Activated CD8-positive, alpha-beta T cell treated with anti-CD3 and anti-CD28 coated beads, Interleukin-2, amount 10 ng/mL, durations not matched to agents 7 days and 5 days (primary cell): ENCODE data around the gene ST3GAL6. TPM values are rescaled to one million over a fixed set of nuclear protein-coding genes. Genes with fewer than 3 reads are reported as not detected.

Experiments used
- ATAC-seq: fragments of 150-1000 bp; cut with Tn5 transposase; one replicate; pipeline ENCODE4 v1.10.0; 2021; ENCODE audit warnings: moderate library complexity
- CTCF ChIA-PET: fragments of 350-600 bp; sonication (Branson Sonifier 250); formaldehyde crosslinking; loops from one replicate; lab custom pipeline; 2021; ENCODE audit warnings: antibody characterized with exemption; lab: Charles Lee
- POLR2A ChIA-PET: fragments of 350-600 bp; sonication (Branson Sonifier 250); formaldehyde crosslinking; loops from one replicate; lab custom pipeline; 2021; ENCODE audit warnings: antibody characterized with exemption; lab: Charles Lee
- DNase-seq: peaks from one replicate; pipeline ENCODE4 v3.0.0-alpha.2; 2020
- H3K27ac Mint-ChIP-seq: one replicate; pipeline ENCODE4 v1.8.0; 2021; ENCODE audit warnings: mild to moderate bottlenecking, mixed read lengths
- H3K27me3 Mint-ChIP-seq: one replicate; pipeline ENCODE4 v1.8.0; 2021; ENCODE audit warnings: low read depth, mixed read lengths
- H3K36me3 Mint-ChIP-seq: one replicate; pipeline ENCODE4 v1.8.0; 2021; ENCODE audit warnings: low read depth, mixed read lengths
- H3K4me1 Mint-ChIP-seq: one replicate; pipeline ENCODE4 v1.8.0; 2021; ENCODE audit warnings: low read depth, mixed read lengths
- H3K4me3 Mint-ChIP-seq: one replicate; pipeline ENCODE4 v1.8.0; 2021; ENCODE audit warnings: mild to moderate bottlenecking, mixed read lengths
- H3K9me3 Mint-ChIP-seq: one replicate; pipeline ENCODE4 v1.8.0; 2022; ENCODE audit warnings: mixed read lengths; ENCODE audit not compliant: insufficient read depth
- total RNA-seq, 2 experiments: library from RNA; stranded (reverse); gene quantifications; one replicate each; pipeline ENCODE4 v1.2.3, GENCODE V29; 2021

The ST3GAL6 gene
- total RNA-seq, 2 experiments from 2014 or later, result not detected

DNA sequence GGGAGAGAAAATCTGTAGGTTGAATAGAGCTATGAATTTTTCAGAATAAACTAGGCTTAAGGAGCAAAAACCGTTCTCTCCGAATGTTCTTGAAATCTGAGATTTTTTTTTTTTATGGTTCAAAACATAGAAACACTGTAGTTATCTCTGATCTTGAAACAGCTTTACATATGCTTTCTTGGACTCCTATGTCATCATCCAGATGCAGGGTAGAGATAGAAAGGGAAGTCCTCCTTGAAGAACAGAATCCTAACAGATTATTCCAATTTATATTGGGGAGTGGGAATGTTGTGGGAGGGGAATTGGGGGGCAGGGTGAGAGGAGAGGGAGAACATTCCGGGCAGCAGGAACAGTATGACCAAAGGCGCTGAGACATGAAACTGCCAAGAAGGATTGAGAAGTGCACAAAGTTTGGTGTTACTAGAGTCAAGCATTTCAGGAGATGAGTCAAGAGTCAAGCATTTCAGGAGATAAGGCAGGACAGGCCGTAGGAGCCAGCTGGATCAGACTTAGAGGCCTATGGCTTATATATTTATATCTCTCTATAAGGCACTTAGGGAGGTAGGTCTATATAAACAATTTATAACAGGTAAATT, 21.9 kb upstream of the ST3GAL6 start:
- H3K27ac Mint-ChIP-seq, result no peak overlapping the region
- no peaks in the 10 kb centered on the region for H3K36me3 Mint-ChIP-seq
- no peaks in the 10 kb centered on the region for H3K4me1 Mint-ChIP-seq
- H3K4me3 Mint-ChIP-seq, result no peak overlapping the region
- ATAC-seq, result no peak
- no peaks in the 10 kb centered on the region for H3K9me3 Mint-ChIP-seq
- DNase-seq, result no peak
- POLR2A ChIA-PET, result no interaction called here
- CTCF ChIA-PET, result no interaction called here
- H3K27me3 Mint-ChIP-seq, result peaks cover 35% of the 10 kb centered on the region

DNA sequence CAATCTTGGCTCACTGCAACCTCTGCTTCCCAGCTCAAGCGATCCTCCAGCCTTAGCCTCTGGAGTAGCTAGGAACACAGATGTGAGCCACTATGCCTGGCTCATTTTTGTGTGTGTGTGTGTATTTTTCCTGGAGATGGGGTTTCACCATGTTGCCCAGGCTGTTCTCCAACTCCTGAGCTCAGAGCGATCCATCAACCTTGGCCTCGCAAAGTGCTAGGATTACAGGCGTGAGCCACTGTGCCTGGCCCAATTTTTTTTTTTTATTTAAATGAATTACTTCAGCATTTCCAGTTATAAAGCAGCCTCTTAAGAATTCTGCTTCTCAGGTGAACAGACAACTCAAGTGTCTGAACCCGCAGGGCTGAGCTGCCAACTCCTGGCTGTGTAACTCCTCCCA, 20.1 kb upstream of the ST3GAL6 start:
- no peak for DNase-seq
- Mint-ChIP-seq H3K4me1 (no peaks in the 10 kb centered on the region), H3K27me3 (peaks cover 23% of the 10 kb centered on the region), H3K36me3 (no peaks in the 10 kb centered on the region), H3K9me3 (no peaks in the 10 kb centered on the region), H3K27ac (no peak overlapping the region), H3K4me3 (no peak overlapping the region)
- POLR2A ChIA-PET, result no interaction called here
- no peak for ATAC-seq
- CTCF ChIA-PET, result no interaction called here

DNA sequence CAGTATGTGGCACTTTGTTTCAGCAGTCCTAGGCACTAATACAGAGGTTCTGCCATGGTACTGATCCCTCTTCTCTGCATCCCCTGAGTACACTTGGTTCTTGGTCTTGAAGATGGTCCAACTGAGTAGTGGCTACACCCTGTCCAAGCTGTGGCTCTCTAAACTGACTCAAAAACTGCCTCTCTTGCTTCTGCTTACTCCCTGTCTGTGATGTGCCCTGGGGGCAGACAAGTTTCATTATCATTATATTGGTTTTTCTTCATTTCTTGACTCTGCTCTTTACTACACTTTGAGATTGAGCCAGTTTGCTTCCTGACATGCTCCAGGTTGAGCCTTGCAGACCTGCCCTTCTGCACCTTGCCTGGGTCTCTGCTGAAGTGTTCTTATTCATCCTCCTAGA, 18.9 kb upstream of the ST3GAL6 start:
- POLR2A ChIA-PET, result no interaction called here
- no peaks in the 10 kb centered on the region for H3K9me3 Mint-ChIP-seq
- CTCF ChIA-PET, result interaction anchor here (0.6 kb wide), 1 partner anchor 345 kb away, joined by 3 read pairs; no protein-coding TSS in a partner anchor
- H3K27me3 Mint-ChIP-seq, result peaks cover 17% of the 10 kb centered on the region
- H3K27ac Mint-ChIP-seq, result no peak overlapping the region
- H3K4me3 Mint-ChIP-seq, result no peak overlapping the region
- no peaks in the 10 kb centered on the region for H3K4me1 Mint-ChIP-seq
- ATAC-seq (no peak), DNase-seq (no peak)
- no peaks in the 10 kb centered on the region for H3K36me3 Mint-ChIP-seq

DNA sequence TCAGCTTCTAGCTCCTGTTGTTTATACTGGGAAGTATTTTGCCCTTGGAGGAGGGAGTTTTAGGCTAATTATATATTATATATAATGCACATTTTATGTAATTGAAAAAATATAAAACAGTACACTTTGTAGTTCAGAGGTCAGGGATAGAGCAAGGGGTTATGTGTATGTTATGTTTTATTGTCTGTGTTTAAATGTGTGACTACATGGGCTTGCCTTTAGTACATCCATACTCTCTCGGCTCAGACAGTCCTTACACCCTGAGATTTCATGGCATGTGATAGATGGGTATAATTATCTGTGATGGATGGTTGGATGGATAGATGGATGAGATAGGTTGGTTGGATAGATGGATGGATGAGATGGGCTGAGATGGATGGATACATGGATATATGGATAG, 17.4 kb upstream of the ST3GAL6 start:
- CTCF ChIA-PET, result no interaction called here
- no peaks in the 10 kb centered on the region for H3K36me3 Mint-ChIP-seq
- H3K4me3 Mint-ChIP-seq, result no peak overlapping the region

DNA sequence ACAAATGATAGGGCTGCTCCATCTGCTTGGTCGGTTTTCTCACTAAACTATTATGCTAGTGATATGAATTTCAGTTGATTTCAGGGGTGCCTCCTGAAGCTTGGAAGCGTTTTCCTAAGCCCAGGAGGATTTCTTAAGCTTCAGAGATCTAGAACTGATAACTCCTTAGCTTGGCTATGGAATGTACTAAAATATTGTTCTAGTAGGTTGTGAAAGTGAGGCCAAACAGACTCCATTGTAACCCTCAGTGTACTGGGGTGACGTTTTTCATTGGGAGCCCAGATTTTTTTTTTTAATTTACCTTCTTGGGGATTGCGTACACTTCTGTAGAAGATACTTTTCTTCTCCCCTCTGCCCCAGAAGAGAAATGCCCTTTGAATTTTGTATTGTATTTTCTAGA, 17.0 kb upstream of the ST3GAL6 start:
- ChIA-PET POLR2A (no interaction called here), CTCF (no interaction called here)

More for the DNA sequence above, 17.4 kb upstream of the ST3GAL6 start:
- DNase-seq (no peak), ATAC-seq (no peak)
- Mint-ChIP-seq H3K27me3 (peaks cover 16% of the 10 kb centered on the region), H3K4me1 (no peaks in the 10 kb centered on the region), H3K9me3 (no peaks in the 10 kb centered on the region), H3K27ac (no peak overlapping the region)
- POLR2A ChIA-PET, result no interaction called here

DNA sequence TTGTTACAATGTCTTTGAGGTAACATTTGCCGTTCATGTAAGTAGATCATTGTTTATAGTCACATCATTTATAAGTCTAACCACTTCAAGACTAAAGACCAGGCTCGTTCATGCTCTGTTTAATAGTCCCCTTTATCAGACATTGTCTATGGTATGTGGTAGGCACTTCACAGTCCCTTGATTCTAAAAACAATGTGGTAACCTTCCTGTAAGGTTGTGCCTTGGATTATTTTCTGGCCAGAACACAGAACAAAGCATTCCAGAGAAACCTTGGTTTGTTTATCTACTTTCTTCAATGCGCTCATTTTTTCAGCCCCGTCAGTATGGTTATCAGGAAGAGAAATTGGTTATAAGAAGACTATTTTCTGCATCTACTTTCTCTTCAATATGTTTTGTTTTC, 16.3 kb upstream of the ST3GAL6 start:
- Mint-ChIP-seq H3K36me3 (no peaks in the 10 kb centered on the region), H3K4me1 (no peaks in the 10 kb centered on the region), H3K4me3 (no peak overlapping the region), H3K9me3 (no peaks in the 10 kb centered on the region), H3K27me3 (peaks cover 12% of the 10 kb centered on the region), H3K27ac (no peak overlapping the region)
- ATAC-seq, result no peak
- CTCF ChIA-PET, result no interaction called here
- POLR2A ChIA-PET, result no interaction called here
- no peak for DNase-seq

More for the DNA sequence above, 17.0 kb upstream of the ST3GAL6 start:
- Mint-ChIP-seq H3K4me3 (no peak overlapping the region), H3K9me3 (no peaks in the 10 kb centered on the region), H3K4me1 (no peaks in the 10 kb centered on the region), H3K27ac (no peak overlapping the region), H3K27me3 (peaks cover 15% of the 10 kb centered on the region), H3K36me3 (no peaks in the 10 kb centered on the region)
- ATAC-seq (no peak), DNase-seq (no peak)

DNA sequence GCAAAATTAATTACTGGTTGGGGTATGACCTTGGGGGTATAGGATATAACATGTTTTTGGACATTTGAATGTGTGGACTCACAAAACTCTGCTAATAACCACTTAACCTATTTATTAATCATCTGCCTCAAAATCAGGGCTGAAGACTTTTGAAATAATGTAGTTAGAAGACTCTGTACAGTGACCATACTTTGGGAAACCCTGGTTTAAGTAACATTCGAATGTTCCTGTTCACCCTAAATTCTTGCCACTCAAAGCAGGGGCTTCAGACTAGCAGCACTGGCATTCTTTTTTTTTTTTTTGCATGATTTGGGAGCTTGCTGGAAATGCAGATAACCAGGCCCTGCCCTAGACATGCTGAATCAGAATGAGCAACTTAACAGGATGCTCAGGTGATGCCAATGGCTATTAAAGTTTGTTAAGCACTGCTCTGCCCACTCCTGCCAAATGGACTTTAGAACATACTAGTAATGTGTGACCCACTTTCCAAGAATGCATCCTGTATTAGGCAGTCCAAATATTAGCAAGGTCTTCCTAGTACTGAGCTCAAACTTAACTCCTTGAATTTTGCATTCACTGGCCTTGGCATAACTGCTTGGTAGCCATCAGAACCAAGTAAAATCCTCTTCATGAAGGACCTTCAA, 12.7 kb upstream of the ST3GAL6 start:
- Mint-ChIP-seq H3K4me1 (no peaks in the 10 kb centered on the region), H3K36me3 (no peaks in the 10 kb centered on the region), H3K4me3 (no peak overlapping the region), H3K9me3 (no peaks in the 10 kb centered on the region), H3K27ac (no peak overlapping the region), H3K27me3 (peaks cover 16% of the 10 kb centered on the region)
- no peak for ATAC-seq
- ChIA-PET CTCF (no interaction called here), POLR2A (no interaction called here)
- DNase-seq, result no peak

DNA sequence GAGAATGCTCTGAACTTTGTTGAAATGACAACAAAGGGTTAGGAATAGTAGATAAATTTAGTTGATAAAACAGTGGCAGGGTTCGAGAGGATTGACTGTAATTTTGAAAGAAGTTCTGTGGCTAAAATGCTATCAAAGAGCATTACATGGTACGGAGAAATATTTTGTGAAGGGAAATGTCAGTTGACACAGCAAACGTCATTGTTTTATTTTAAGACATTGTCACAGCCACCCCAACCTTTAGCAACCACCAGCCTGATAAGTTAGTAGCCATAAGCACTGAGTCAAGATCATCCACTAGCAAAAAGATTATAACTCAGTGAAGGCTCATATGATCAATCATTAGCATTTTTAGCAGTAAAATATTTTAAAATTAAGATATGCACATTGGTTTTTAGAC, 8.7 kb upstream of the ST3GAL6 start:
- no peak overlapping the region for H3K27ac Mint-ChIP-seq
- no peak overlapping the region for H3K4me3 Mint-ChIP-seq
- no peaks in the 10 kb centered on the region for H3K9me3 Mint-ChIP-seq
- H3K36me3 Mint-ChIP-seq, result no peaks in the 10 kb centered on the region
- DNase-seq (no peak), ATAC-seq (no peak)
- CTCF ChIA-PET, result no interaction called here
- H3K27me3 Mint-ChIP-seq, result peaks cover 20% of the 10 kb centered on the region
- POLR2A ChIA-PET, result no interaction called here
- H3K4me1 Mint-ChIP-seq, result no peaks in the 10 kb centered on the region

DNA sequence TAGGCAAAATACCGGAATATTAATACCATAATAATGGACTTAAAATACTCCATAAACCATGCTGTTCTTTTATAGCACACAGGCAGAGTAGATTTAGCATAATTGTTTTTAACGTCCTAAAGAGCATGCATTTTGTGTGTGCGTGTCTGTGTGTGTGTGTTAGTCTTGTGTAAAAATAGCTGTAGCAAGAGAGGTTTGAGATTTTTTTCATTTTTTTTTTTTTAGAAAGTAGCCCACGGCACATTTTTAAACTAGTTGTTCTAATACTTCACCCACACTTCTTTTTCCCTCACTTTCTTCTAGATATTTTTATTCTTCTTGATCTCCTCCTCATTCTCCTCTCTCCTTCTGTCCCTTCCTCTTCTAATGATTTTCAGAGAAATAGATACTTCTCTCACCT, 7.5 kb upstream of the ST3GAL6 start:
- CTCF ChIA-PET, result interaction anchor here (1.3 kb wide), 1 partner anchor 60 kb away, joined by 3 read pairs; no protein-coding TSS in a partner anchor
- POLR2A ChIA-PET, result no interaction called here
- H3K9me3 Mint-ChIP-seq, result no peaks in the 10 kb centered on the region
- no peaks in the 10 kb centered on the region for H3K36me3 Mint-ChIP-seq
- H3K27me3 Mint-ChIP-seq, result peaks cover 21% of the 10 kb centered on the region
- H3K4me3 Mint-ChIP-seq, result no peak overlapping the region
- ATAC-seq (no peak), DNase-seq (no peak)
- no peak overlapping the region for H3K27ac Mint-ChIP-seq
- H3K4me1 Mint-ChIP-seq, result no peaks in the 10 kb centered on the region

DNA sequence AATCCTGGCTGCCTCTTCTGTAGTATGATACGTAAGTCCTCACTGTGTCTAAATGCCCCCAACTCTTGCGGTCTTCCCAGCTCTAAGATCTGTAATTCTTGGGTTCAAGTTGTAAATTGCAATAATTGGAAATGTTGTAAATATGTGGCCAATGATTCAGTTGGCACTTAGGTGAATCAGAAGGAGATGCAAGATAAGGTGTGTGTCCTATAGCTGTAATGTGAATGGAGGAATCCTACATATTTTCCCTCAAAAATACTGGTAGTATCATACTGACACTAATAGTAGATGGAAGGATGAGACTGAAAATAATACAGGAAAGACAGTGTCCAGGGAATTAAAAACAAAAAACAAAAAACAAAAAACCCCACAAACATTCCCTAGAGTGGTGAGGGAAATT, 3.5 kb upstream of the ST3GAL6 start:
- Mint-ChIP-seq H3K27me3 (peaks cover 20% of the 10 kb centered on the region), H3K4me3 (no peak overlapping the region), H3K9me3 (no peaks in the 10 kb centered on the region), H3K4me1 (peaks cover 3% of the 10 kb centered on the region), H3K27ac (no peak overlapping the region), H3K36me3 (no peaks in the 10 kb centered on the region)
- ChIA-PET CTCF (no interaction called here), POLR2A (no interaction called here)
- DNase-seq (no peak), ATAC-seq (no peak)

DNA sequence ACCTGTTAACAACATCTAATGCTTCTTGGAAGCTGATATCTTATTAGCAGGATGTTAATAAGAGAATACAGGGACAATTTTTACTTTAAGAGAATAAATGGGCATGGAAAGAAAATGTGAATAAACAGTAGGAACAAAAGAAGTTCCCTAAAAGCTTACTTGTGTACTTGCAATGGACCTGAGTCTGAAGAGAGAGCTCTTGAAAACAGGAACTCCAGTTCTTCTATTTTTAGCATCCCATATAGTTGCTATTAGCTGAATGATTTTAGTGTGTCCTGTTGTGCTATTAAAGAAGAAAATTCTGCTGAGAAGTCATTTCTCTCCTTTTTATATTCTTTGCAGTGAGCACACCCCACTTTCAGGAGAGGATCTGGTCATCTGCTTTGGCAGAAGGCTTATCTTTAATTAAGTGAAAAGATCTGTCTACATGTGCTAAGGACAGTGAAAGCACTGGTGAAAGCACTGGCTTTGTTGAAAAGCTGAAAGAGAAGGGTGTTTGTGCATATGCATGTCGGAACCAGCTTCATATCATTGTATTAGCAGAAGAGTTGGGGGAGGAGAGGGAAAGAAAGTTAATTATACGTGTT, 1.4 kb upstream of the ST3GAL6 start:
- Mint-ChIP-seq H3K4me3 (no peak overlapping the region), H3K4me1 (peaks cover 3% of the 10 kb centered on the region), H3K9me3 (no peaks in the 10 kb centered on the region), H3K27me3 (peaks cover 17% of the 10 kb centered on the region), H3K36me3 (no peaks in the 10 kb centered on the region), H3K27ac (no peak overlapping the region)
- DNase-seq (no peak), ATAC-seq (no peak)
- ChIA-PET CTCF (no interaction called here), POLR2A (no interaction called here)

DNA sequence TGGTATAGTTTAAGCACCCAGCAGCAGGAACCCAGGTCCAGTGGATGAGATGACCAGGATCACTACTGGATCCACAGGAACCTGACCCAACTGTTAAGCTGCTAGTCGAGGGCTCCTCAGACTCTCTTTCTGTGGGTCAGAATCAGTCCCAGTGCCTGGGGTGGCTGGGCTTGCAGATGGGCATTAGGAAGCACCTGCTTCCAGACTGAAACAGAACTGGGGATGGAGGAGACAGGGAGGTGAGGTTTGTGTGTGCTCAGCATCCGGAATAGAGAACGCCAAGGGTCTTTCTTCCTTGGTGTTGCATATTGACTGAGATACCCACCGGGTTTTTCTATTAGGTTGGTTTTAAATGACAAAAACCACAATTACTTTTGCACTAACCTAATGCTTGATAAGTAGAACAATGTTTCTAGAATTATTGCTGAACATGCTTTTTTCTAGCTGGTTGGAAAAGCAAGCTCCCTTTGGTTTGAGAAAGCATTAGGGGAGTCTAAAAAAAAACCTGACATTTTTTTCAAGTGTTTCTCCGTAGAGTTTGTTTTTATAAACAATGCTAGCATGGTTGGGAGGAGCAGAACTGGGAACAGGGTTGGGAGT, 779 bp downstream of the ST3GAL6 start:
- DNase-seq (no peak), ATAC-seq (no peak)
- CTCF ChIA-PET, result no interaction called here
- H3K4me3 Mint-ChIP-seq, result no peak overlapping the region
- POLR2A ChIA-PET, result interaction anchor here (0.5 kb wide), 1 partner anchor 378 kb away, joined by 3 read pairs; no protein-coding TSS in a partner anchor
- H3K4me1 Mint-ChIP-seq, result peaks cover 3% of the 10 kb centered on the region
- H3K27ac Mint-ChIP-seq, result no peak overlapping the region
- H3K27me3 Mint-ChIP-seq, result peaks cover 19% of the 10 kb centered on the region
- H3K36me3 Mint-ChIP-seq, result no peaks in the 10 kb centered on the region
- H3K9me3 Mint-ChIP-seq, result no peaks in the 10 kb centered on the region
